ENCODE measurements around the gene RRP1B.

DNA sequence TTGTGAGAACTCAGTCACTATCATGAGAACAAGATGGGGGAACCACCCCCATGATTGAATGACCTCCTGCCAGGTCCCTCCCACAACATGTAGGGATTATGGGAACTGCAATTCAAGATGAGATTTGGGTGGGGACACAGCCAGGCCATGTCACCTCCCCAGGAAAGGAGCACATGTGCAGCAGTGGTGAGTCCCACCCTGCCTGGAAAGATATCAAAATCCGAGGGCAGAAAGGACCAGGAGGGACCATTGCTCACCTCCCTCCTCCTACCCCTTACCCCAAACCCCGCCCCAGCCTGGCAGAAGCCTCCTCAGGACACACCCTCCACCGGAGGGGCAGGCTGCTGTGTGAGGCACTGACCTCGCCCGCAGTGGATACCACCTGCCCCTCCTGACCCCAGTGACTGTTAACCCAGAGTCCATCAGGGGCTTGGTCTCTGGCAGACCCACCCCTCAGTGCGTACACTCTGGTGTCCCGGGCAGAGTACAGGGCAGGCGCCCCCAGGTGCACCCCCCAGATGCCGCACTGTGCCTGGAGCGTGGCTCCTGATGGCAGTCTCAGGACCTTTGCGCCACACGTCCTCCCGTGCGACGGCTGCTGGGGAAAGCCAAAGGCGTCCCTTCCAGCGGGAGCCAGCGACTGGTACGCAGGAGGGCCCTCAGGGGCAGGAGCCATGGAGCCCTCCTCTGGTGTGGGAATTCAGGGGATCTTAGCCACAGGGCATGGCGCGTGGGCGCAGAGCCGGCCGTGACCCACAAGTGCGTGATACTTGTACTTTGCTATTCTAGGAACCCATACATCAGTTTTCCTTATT, 80.5 kb downstream of the RRP1B start:
- TF ChIP-seq, protein P1, sequence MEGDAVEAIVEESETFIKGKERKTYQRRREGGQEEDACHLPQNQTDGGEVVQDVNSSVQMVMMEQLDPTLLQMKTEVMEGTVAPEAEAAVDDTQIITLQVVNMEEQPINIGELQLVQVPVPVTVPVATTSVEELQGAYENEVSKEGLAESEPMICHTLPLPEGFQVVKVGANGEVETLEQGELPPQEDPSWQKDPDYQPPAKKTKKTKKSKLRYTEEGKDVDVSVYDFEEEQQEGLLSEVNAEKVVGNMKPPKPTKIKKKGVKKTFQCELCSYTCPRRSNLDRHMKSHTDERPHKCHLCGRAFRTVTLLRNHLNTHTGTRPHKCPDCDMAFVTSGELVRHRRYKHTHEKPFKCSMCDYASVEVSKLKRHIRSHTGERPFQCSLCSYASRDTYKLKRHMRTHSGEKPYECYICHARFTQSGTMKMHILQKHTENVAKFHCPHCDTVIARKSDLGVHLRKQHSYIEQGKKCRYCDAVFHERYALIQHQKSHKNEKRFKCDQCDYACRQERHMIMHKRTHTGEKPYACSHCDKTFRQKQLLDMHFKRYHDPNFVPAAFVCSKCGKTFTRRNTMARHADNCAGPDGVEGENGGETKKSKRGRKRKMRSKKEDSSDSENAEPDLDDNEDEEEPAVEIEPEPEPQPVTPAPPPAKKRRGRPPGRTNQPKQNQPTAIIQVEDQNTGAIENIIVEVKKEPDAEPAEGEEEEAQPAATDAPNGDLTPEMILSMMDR (conservative IDR thresholded peaks at IDR 0.05 in 1 of 2, IDR thresholded peaks at IDR 0.05 in 1 of 2; ENCODE audit: low read depth in 1 of 2, low read length in 2 of 2): no peak
- TF ChIP-seq EZH2 (IDR thresholded peaks at IDR 0.05; ENCODE audit: low read length, missing control alignments): no peak
